Stimulated activated CD4-positive, alpha-beta T cell treated with anti-CD3 and anti-CD28 coated beads, Interleukin-1b, Interleukin-23, amount 100 ng/mL, for 4 hours (primary cell): ENCODE data around the gene CAP1.

Experiments used
- DNase-seq, 2 donors: peaks; one replicate each; pipeline ENCODE4 v3.0.0-alpha.2; 2020; ENCODE audit warnings: low read depth in 2 of 2

The CAP1 gene

DNA sequence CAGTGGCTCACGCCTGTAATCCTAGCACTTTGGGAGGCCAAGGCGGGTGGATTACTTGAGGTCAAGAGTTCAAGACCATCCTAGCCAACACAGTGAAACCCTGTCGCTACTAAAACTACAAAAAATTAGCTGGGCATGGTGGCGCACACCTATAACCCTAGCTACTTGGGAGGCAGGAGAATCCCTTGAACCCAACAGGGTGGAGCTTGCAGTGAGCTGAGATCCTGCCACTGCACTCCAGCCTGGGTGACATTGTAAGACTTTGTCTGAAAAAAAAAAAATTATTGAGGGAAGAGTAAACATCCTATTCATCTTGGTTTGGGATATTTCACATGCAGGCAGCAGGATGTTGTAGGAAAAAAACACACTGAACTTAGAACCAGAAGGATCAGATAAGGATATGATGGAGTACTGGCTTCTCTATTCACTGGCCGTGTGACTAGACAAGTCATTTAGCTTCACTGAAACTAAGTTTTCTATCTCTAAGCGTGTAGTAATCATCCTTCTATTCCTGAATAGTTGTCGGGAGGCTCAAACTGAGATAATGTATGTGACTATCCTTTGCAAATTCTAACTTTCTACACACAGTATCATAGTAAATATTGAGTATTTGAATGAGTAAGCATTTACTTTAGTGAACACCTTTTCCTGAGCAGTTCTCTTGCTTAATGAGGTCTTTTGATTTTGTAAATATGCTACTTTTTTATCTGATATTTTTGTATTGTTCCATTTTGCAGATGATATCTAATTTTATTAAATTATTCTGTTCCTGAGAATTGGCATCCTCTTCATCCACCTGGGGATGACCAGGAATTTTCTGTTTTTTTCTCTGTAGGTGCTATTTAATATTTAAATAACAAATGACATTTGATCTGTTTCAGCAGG is 18.2 kb downstream of the CAP1 start:
- DNase-seq: no peak

GRCh38 chr1:40059338-40059959 is 18.9 kb downstream of the CAP1 start:
- DNase-seq: no peak

- no peak for DNase-seq
Measured at GRCh38 chr1:40059960-40060750, 19.6 kb downstream of the CAP1 start.

GRCh38 chr1:40064797-40065499 is 24.4 kb downstream of the CAP1 start:
- no peak for DNase-seq

GRCh38 chr1:40067023-40067422 is 26.5 kb downstream of the CAP1 start:
- no peak for DNase-seq

DNA sequence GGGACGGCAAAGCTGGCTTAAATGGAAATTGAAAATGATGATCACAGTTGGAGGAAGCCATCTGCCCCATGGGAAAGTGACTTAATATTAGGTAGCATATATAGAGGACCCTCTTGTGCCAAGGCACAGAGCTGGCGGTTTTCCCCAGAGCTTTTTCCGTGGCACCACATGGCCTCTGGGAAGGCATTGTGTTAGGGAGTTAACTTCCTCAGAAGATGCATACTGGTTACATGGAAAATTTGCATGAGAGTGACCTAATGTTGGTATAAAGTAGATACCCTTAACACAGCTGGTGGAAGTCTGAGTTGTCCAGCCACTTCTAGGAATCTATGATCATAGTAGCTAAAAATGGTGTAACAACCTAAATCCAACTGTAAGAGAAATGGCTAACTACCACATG is 27.3 kb downstream of the CAP1 start:
- no peak for DNase-seq

- no peak for DNase-seq
Measured at GRCh38 chr1:40072142-40072541, 31.6 kb downstream of the CAP1 start.

DNA sequence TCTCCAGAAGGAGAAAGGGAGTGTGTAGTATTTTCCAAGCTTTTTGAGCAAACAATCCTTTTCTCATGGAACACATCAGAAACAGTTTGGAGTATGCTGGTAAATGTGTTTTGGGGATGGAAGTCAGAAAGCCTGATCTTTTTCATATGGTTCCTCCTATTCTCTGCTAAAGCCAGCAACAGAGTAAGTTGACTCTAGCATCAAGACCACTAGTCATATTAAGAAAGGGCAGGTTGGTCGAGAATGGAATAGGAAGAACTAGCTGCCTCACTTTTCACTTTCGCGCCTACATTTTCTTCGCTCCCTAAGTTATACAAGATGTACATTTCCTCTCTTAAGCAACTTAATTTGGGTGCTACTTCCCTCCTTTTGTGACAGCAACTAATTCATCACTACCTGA is 32.5 kb downstream of the CAP1 start:
- DNase-seq: no peak

DNA sequence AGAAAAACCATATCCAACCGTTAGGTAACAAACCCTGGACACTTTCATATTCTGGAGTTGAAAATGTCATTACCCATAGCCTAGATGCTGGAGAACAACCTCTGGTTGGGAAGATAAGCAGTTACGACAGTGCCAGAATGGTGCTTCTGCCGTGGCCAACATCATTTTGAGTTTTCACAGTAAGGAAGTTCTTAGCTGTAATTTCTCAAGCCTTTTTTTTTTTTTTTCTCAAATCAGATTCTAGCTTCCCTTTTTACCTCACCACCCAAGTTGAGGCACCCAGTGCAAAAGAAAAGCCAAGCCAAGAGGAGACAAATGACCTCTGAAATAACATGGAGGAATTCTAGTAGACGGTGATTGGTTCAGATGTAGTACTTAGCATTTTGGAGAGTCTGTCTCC is 34.7 kb downstream of the CAP1 start:
- DNase-seq: no peak

DNA sequence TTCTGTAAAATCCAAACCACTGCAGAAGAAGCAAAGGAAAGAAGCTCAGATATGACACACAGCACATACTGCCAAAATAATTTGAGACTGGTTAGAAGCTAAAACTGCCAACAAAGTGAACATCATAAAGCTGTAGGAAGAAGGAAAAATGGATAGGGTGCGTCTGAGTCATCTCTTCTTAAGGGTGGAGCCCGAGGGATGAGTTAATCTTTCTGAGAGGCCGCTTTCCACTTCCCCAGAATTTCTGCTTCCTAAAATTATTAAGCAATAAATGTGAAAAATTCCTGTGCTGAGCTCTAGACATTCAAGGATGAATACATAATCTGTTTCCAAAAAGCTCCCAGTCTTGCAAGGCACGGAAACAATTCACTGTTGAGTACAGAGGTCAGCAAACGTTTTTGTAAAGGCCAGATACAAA is 36.4 kb downstream of the CAP1 start:
- DNase-seq: no peak

DNA sequence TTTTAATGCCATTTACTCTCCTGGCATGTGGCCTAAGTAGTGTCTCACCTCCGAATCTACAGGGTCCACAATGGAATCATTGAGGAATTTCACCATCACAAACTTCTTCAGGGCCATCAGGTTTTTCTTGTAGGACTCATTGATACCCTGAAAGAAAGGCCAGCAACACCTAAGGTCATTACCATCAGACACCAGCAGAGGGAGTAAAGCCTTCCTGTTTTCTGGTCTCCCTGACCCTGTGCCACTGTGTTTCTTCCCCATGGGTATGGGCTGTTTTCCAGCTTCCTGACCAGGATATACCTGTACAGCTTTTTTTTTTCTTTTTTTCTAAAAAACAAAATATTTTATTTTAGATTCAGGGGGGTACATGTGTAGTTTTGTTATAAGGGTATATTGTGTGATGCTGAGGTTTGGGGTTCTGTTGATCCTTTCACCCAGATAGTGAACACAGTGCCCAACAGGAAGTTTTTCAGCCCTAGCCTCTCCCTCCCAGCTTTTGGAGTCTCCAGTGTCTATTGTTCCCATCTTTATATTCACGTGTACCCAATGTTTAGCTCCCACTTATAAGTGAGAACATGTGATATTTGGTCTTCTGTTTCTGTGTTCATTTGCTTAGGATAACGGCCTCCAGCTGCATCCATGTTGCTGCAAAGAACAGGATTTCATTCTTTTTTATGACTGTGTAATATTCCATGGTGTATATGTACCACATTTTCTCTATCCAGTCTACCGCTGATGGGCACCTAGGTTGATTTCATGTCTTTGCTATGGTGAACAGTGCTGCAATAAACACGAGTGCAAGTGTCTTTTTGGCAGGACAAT is 38.2 kb downstream of the CAP1 start:
- peak in 1 of 2 donors; percentile 42 for DNase-seq

DNA sequence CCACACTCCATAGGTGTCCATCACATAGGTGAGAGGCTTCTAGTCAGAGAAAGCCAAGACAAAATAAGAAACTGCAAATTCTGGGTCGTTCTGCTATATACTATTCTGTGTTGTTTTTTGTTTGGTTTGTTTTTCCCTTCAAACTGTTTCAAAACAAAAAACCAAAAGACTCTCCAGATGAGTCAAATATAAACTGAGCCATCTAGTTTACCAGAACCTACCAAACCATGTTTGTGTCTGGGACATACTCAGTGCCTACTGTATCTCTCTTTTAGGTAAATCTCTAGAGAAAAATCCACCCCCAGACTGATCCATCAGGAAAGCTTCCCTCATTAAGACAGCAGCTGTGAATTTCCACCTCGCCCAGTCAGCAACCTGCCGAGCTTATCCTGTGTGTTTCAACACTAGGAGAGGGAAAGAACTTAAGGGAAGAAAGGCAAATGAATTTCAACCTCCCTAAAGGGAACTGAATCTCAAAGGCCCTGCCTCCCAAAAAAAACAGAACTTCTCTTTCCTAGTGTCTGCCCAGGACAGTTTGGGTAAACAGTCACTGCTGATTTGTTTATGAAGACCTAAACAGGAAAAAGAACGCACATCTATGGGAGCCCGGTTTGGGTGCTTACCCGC is 39.4 kb downstream of the CAP1 start:
- no peak for DNase-seq

- no peak for DNase-seq
Measured at GRCh38 chr1:40081871-40082270, 41.3 kb downstream of the CAP1 start.

- DNase-seq: peak in 1 of 2 donors; percentile 14
Measured at GRCh38 chr1:40084750-40085149, 44.2 kb downstream of the CAP1 start.

GRCh38 chr1:40090652-40091355 is 50.3 kb downstream of the CAP1 start:
- no peak for DNase-seq

DNA sequence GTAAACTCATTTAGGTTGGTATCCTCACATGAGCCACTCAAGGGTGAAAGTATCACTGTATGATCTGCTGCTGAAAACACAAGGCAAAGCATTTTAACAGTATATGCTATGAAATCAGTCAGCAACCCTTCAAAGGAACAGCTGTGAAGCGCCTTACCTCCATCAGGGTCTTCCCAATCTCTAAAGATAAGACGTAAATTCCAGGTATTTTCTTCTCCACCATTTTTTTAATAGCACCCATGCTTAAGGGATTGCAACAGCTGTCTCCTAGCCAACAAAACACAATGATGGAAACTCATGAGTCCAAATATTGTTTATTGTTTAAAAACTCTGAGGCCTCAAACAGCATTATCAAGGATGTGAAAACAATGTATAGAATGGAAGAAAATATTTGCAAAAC is 51.7 kb downstream of the CAP1 start:
- no peak for DNase-seq

DNA sequence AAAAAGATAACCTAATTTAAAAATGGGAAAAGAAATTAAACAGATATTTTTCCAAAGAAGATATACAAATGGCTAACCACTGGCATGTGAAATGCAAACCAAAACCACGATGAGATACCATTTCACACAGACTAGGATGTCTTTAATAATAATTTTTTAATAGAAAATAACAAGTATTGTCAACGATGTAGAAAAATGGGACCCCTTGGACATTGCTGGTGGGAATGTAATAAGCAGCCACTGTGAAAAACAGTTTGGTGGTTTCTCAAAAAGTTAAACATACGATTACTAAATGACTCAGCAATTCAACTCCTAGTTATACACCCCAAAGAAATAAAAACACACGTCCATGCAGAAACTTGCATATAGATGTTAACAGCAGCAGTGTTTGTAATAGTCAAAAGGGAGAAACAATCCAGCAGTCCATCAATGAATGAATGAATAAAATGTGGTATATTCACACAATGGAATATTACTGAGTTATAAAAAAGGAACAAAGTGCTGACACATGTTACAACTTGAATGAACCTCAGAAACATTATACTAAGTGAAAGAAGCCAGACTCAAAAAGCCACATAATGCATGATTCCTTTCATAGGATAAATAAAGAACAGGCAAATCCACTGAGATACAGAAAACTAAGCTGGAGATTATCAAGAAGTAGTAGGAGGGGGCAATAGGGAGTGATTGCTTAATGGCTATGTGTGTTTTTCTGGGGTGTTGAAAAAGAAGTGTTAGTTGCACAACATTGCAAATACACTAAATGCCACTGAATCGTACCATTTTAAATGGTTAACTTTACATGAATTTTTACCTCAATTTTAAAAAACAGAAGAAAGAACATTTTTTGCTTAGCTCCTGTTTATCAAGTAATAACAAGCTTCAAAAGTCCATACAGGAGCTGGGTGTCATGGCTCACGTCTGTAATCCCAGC is 52.4 kb downstream of the CAP1 start:
- no peak for DNase-seq

DNA sequence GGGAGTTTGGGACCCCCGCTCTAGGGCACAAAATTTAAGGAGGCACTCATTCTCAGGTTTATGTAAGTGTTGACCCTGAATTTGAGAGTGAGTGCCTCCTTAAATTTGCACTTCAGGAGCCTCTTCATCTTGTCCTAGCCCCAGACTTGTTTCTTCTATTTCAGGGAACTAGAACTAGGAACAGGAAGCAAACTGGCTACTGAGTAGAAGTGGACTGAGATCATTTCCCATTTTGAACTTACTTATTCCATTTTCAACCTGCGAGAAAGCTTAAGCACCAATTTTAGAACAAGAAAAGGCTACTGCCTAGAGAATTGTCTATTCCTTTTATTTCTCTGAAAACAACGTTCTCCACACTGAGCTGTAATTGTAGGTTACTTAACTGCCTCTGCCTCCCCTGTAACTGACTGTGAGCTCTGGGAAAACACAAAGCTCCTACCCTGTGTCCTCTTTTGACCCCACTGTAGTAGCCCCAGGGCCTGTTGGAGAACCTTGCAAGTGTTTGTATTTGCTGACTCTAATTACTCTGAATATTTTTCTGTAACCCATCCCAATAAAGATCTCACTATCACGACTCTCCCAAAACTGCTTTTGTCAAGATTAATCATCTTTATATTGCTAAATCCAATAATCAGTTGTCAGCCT is 54.1 kb downstream of the CAP1 start:
- DNase-seq: no peak
